Measurements from ENCODE around the gene ADARB2.

DNA sequence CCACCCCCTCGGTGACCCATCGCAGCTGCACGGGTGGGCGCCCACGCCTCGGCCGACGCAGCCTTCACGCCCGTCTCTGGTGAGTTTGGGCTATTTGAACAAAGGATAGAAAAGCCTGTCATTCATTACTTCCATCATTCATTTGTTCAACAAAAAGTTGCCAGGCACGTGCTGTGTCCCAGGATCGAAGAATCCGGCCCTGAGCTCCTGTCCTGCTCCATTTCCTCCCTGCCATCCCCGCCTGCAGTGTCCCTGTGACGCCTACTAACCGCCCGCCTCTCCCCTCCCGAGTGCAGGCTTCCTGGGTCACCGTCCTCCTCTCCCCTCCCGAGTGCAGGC is 341.1 kb downstream of the ADARB2 start:
- TF ChIP-seq CTCF (IDR thresholded peaks at IDR 0.05) (no peak), ZFX (IDR thresholded peaks at IDR 0.05; ENCODE audit: borderline replicate concordance) (no peak)
